ENCODE measurements around the gene PLCL2. TPM values are rescaled to one million over a fixed set of nuclear protein-coding genes. Genes with fewer than 3 reads are reported as not detected.

Gene PLCL2
- total and polyA plus RNA-seq, 2 donors (not counting 1 experiment from before 2014, with no cell fraction given): 21.7 to 55.2 TPM

GRCh38 chr3:16910207-16910606 lies 25.5 kb downstream of the PLCL2 start:
- no peak overlapping the region for H3K4me3 Mint-ChIP-seq
- POLR2A ChIA-PET: no interaction called here

More at GRCh38 chr3:16910207-16910606, 25.5 kb downstream of the PLCL2 start:
- Histone ChIP-seq H3K27ac (ENCODE audit: low read length in 2 of 2) (peak overlapping the region in 1 of 2 donors; percentile 10), H3K4me1 (ENCODE audit: control insufficient read depth in 2 of 2, insufficient read depth in 2 of 2, low read length in 2 of 2) (peaks cover 70 to 74% of the 10 kb centered on the region in 2 donors), H3K79me2 (ENCODE audit: control insufficient read depth, insufficient read depth, low read length) (peaks cover 82% of the 10 kb centered on the region), H3K4me2 (replicated peaks; ENCODE audit: low read depth, low read length, poor library complexity, severe bottlenecking) (no peak overlapping the region), H2AFZ (ENCODE audit: insufficient read depth, low read depth, low read length, poor library complexity, severe bottlenecking) (no peak overlapping the region), H4K20me1 (ENCODE audit: control insufficient read depth, insufficient read depth, low read length, poor library complexity, severe bottlenecking) (no peaks in the 10 kb centered on the region), H3K4me3 (ENCODE audit: control extremely low read depth in 1 of 5, extremely low read depth in 1 of 5, insufficient read depth in 1 of 5, low read depth in 2 of 5, low read length in 4 of 5) (no peak overlapping the region), H3K9me3 (ENCODE audit: control extremely low read depth in 1 of 3, control insufficient read depth in 2 of 3, insufficient read depth in 1 of 3, low read length in 2 of 3) (no peaks in the 10 kb centered on the region), H3K27me3 (replicated peaks in 1 of 4; ENCODE audit: control extremely low read depth in 1 of 4, control insufficient read depth in 3 of 4, insufficient read depth in 4 of 4, low read length in 3 of 4) (no peaks in the 10 kb centered on the region), H3K9ac (ENCODE audit: low read length) (no peak overlapping the region), H3K36me3 (replicated peaks in 1 of 2; ENCODE audit: control extremely low read depth in 1 of 2, control insufficient read depth in 1 of 2, extremely low read depth in 1 of 2, insufficient read depth in 2 of 2, low read length in 1 of 2) (no peaks in the 10 kb centered on the region)
- Mint-ChIP-seq H3K27me3 (no peaks in the 10 kb centered on the region), H3K9me3 (ENCODE audit: insufficient read depth) (no peaks in the 10 kb centered on the region), H3K4me1 (peaks cover 64% of the 10 kb centered on the region), H3K27ac (peak overlapping the region; percentile 7)
- DNase-seq: no peak
- intact Hi-C loops (cut with micrococcal nuclease): loop anchor here (10.0 kb wide), 1 partner anchor 285 kb away; no protein-coding TSS in a partner anchor
- WGBS (ENCODE audit: insufficient coverage): 96% methylated on average over 3 of the region's 3 CpGs
- TF ChIP-seq CTCF (IDR thresholded peaks at IDR 0.05) (no peak), EZH2 (IDR thresholded peaks at IDR 0.05; ENCODE audit: borderline replicate concordance, insufficient read depth, low read depth, low read length, poor library complexity, severe bottlenecking) (no peak)
- CTCF ChIA-PET: no interaction called here
- no peak for ATAC-seq (ENCODE audit: low read depth)

Data from B cell (primary cell).